GM12892 (cell line): ENCODE data around the gene MEG3. TPM values are rescaled to one million over a fixed set of nuclear protein-coding genes. Genes with fewer than 3 reads are reported as not detected.

Source experiments
- DNase-seq: peaks from one replicate; pipeline ENCODE4 v3.0.0; 2011; ENCODE audit not compliant: insufficient read length
- FAIRE-seq: peaks from 2 replicates; lab custom pipeline; 2011; peaks lifted over from hg19 to GRCh38; lab: Jason Lieb, UNC
- POLR2A ChIP-seq: IDR thresholded peaks from 2 replicates; pipeline ENCODE4 v1.6.1; 2011; ENCODE audit warnings: low read depth, low read length, control low read depth
- POLR2AphosphoS5 ChIP-seq: IDR thresholded peaks from 2 replicates; pipeline ENCODE4 v1.6.1; 2011; ENCODE audit warnings: low read depth, low read length, control low read depth
- TAF1 ChIP-seq: IDR thresholded peaks from 2 replicates; pipeline ENCODE4 v1.6.1; 2011; ENCODE audit warnings: low read depth, mild to moderate bottlenecking, control low read depth, low read length, borderline replicate concordance
- polyA plus RNA-seq: library from polyadenylated mRNA; unstranded; fragments of >200 nt; gene quantifications from one replicate; pipeline ENCODE4 v1.2.1, GENCODE V29; 2012; ENCODE audit warnings: missing spikeins, inconsistent platforms; ENCODE audit not compliant: missing spikeins

The MEG3 gene
- polyA plus RNA-seq = 0.21 TPM

DNA sequence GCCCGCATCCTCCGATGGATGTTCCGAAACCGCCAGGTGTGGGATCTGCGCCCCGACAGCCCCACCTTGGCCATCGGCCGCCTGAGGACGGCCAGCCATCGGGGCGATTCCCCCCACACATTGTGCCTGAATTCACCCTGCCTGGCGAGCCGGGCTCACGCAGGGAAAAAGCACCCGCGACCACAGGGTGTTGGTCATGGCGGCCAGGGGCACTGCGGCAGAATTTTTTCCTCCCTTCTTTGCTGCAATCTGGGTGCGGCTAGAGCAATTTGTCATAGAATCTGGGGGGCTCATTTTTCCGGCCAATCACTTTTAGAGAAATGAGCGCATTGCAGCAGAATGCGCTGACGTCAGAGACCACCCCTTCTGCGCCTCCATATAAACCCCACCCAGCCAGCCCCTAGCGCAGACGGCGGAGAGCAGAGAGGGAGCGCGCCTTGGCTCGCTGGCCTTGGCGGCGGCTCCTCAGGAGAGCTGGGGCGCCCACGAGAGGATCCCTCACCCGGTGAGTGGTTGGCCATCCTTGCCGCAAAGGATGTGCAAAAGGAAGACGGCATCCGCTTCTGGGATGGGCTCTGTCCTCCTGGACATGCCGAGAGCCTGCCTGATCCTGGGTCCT is at the start of gene MEG3:
TSS of gene MEG3 (plus strand) at position 406 of the 619 bp plus-strand sequence.
- DNase-seq (no peak), FAIRE-seq (no peak)
- TF ChIP-seq POLR2AphosphoS5 (no peak), POLR2A (no peak), TAF1 (no peak)

DNA sequence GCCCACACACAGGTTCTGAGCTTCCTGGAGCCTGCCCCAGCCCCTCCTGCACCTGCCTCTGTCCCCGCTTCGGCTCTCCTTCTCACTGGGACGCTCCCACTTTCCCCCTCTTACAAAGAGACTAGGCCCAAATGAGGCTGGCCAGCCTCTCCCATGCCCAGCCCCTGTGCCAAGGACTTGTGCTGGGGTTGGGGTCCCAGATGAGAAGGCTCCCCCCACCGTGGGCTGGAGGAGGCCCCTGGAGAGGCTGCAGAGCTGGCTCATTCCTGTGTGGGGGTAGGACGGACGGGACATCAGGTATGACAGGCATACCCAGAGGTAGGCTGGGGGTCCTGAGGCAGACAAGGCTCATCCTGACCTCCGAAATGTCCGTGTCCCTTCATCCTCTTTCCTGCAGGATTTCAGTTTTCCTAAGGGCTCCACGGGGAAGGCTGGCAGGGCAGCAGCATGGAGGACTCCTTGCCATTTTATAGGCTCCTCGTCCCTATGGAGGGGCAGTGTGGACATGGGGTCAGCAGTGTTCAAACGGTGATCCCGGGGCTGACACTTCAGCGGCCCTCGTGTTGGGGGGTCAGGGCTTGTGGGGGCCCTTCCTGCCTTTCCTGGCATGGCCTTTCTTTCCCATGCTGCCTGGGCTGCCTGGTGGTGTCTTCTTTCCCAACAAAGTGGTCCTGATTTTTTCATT is 49.1 kb upstream of the MEG3 start:
- no peak for TF ChIP-seq TAF1
- no peak for TF ChIP-seq POLR2AphosphoS5
- TF ChIP-seq POLR2A = no peak
- DNase-seq (no peak), FAIRE-seq (no peak)

DNA sequence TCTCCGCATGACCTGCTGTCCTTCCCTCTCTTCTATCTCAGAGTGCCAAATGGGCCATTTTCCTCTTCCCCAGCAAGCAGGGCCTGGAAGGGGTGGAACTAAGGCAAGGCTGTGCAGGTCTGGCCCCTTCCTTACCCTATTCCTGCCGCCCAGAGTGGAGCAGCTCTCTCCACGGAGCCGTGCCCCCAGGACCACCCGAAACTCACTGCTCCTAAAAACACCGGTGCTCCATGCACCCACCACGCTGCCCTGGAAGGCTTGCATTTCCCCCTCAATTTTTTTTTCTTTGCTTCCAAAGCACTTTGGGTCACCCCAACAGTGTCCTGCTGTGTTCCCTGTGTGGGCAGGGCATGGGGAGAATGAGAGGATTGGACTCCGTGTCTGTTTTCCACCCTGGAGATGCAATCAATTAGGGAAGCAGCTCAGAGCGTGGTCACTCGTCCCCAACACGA is 48.5 kb upstream of the MEG3 start:
- DNase-seq = no peak

DNA sequence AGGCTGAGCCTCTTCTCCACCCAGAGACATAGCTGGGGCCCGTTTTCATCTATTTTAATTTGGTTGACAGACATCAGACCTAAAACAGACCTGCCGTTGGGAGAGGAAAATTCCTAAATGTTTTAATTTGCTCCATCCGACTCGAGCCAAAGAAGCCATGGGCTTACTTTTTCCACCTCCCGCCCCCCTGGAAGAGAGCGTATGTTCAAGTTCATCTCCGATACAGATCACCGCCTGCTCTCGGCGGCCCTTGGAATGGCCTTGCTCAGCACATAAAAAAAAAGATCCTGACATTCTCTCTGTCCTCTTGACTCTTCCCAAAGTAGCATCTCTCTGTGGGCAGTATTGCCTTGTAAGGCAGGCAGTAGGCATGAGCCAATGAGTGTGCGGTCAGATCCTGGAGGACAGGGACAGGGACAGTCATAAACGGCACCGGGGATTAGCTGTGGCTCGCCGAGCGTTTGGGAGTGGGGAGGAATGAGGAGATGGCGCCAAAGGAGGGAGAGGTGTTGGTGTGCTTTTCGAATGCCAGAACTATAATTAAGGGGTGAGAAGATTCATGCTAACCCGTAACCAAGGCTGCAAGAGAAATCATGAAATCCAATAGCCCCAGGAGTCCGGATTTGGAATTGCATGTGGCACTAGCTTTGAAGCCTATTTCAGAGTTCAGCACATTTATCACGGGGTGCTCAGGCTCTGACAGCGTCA is 47.9 kb upstream of the MEG3 start:
- no peak for FAIRE-seq
- DNase-seq = no peak
- TF ChIP-seq POLR2AphosphoS5 (no peak), TAF1 (no peak), POLR2A (no peak)

More for the DNA sequence above, 48.5 kb upstream of the MEG3 start:
- FAIRE-seq = no peak
- TF ChIP-seq POLR2A = no peak
- no peak for TF ChIP-seq TAF1
- TF ChIP-seq POLR2AphosphoS5 = no peak

DNA sequence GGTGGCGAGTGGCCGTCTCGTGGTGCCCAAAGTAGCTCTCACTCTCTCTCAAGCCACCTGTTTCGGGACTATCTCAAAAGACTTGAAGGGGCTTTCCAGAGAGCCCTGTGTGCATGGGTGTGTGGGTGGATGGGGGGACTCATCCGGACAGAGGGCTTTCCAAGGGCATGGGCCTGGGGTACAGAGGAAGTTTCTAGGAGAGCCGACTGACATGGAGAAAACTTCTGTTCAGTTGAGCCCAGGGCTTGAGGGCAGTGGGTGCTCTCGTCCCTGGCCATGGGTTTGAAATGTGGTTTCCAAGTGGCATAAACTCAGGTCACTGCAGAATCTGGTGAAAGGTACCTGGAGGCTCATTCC is 47.4 kb upstream of the MEG3 start:
- FAIRE-seq (no peak), DNase-seq (no peak)
- no peak for TF ChIP-seq POLR2A
- TF ChIP-seq POLR2AphosphoS5 = no peak
- no peak for TF ChIP-seq TAF1

DNA sequence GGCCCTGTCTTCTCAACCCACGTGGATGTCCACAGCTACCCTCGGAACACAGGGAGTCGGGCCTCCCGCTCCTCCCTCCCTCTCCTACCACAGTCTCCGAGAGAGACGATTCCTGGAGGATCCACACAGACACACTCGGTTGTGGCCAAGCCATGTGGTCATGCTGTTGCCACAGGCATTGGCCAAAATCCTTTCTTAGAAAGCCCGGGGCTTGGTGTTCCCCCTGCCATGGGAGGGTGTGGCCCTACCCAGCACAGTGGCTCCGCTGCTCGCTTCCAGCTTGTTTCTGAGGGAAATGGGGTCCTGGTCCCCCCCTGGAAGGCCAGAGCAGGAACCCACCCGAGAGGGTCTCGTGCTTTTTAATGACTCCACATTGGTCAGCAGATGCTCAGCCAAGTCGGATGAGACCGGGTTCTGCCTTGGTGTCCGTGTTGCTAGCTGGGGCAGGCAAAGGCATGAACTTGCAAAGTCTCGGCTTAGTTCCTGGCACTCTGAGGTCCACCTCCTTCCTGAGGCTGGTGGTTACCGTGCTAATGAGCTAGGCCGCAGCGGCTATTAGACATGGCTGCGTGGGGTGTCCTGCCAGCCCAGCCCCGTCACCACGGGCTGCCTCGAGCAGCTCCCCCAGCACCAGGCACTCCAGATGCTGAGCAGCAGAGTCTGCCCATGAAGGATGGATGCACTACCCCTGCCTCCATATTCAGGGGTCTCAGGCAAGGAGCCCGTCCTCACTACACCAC is 46.8 kb upstream of the MEG3 start:
- DNase-seq (no peak), FAIRE-seq (no peak)
- TF ChIP-seq POLR2AphosphoS5 (no peak), TAF1 (no peak), POLR2A (no peak)

DNA sequence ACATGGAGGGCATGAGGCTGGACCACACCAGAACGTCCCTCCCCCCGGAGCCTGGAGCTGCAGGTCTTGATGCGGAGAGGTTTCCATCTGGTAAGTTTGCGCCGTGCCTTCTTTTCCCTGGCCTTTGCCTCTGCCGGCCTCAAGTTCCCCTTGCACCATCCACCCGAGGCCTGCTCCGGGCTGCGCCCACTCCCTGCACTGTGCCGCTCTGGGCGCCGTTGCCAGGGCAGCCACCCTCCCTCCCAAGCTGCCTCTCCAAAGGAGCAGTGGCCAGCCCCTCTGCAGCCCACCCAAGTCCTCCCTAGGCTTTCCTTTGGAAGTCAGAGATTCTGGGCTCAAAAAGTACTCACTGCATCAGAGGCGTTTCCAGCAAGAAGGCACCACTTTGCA is 46.2 kb upstream of the MEG3 start:
- DNase-seq (no peak), FAIRE-seq (no peak)
- TF ChIP-seq POLR2A (no peak), POLR2AphosphoS5 (no peak), TAF1 (no peak)

DNA sequence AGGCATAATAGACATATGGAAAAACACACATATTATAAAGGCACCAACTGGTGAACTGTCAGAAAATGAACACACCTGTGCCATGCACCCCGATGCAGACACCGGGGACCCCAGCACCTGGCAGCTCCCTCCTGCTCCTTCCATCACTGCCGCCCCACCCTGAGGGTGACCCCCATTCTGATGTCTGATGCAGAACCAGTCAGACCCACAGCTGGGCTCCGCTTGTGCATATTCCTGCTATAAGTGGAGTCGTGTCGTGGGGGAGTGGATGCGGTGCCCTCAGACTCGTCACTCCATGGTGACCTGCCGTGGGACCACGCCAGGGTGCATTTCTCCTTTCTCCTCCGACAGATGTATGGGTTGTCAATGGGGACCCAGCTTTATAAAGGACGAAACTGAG is 45.7 kb upstream of the MEG3 start:
- no peak for DNase-seq
- no peak for FAIRE-seq
- TF ChIP-seq POLR2A = no peak
- no peak for TF ChIP-seq TAF1
- no peak for TF ChIP-seq POLR2AphosphoS5

DNA sequence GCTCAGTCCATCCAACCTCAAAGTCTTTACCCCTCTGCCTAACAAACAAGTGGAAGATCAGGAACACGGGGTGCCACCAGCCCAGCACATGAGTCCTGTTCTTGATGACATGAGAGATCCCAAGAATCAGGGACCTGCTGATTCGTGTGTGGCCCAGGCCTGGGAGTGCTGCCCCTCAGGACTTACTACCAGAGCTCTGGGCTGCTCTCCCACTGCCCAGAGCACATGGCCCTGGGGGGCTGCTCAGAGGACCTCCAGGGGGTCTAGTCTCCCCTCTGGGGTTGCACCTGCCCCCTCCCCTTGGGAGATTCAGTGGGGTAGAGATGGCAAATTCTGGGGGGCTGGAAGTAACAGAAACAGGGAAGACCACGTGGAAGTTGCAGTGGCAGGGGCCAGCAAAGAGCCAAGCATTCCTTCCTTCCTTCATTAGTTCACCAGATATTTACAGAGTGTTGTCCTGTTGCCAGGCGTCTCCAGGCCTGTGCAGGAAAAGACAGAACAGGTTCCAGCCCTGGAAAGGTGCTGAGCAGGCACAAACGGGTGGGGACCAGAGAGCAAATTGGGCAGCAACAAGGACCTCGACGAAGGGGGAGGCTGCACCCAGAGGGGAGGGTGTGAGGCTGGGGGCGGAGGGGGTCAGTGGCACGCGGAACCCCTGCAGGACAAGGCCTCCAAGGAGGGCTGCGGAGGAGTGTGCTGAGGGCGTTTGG is 45.1 kb upstream of the MEG3 start:
- FAIRE-seq = no peak
- TF ChIP-seq POLR2AphosphoS5 = no peak
- TF ChIP-seq TAF1 = no peak
- no peak for TF ChIP-seq POLR2A
- no peak for DNase-seq

DNA sequence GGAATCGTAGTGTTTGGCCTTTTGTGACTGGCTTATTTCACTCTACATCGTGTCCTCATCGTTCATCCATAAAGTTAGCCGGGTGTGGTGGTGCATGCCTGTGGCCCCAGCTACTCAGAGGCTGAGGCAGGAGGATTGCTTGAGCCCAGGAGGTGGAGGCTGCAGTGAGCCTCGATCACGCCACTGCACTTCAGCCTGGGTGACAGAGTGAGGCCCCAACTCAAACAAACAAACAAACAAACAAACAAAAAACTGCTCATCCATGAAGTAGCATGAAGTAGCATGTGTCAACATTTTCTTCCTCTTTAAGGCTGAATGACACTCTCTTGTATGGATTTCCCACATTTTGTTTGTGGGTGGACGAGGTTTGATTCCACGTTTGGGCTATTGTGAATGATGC is 44.0 kb upstream of the MEG3 start:
- no peak for FAIRE-seq
- DNase-seq = no peak
- TF ChIP-seq POLR2AphosphoS5 = no peak
- TF ChIP-seq TAF1 = no peak
- TF ChIP-seq POLR2A = no peak
